ENCODE results near the gene MRC2.

MRC2 gene

DNA sequence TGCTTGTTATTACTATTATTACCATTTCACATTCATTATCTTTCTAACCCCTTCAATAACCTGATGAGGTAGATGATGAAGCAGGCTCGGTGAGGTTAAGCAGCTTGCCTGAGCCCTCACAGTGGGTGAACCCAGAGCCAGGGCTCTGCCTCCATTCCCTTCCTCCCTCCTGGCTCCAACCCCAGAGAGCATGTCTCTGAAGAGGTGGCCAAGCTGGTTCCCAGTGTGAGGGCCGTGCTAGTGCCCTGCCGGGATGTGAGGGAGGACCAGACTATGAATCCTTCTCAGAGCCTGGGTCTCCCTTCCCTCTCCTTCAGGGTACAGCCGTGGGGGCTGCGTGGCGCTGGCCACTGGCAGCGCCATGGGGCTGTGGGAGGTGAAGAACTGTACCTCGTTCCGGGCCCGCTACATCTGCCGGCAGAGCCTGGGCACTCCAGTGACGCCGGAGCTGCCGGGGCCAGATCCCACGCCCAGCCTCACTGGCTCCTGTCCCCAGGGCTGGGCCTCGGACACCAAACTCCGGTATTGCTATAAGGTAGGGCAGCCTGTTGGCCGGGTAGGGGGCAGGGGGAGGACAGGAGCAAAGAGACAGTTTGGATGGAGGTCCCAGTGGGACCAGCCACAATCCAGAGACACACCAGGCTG is 49.6 kb downstream of the MRC2 start:
- DNase-seq (ENCODE audit: low spot score) = no peak
- TF ChIP-seq, protein P1, sequence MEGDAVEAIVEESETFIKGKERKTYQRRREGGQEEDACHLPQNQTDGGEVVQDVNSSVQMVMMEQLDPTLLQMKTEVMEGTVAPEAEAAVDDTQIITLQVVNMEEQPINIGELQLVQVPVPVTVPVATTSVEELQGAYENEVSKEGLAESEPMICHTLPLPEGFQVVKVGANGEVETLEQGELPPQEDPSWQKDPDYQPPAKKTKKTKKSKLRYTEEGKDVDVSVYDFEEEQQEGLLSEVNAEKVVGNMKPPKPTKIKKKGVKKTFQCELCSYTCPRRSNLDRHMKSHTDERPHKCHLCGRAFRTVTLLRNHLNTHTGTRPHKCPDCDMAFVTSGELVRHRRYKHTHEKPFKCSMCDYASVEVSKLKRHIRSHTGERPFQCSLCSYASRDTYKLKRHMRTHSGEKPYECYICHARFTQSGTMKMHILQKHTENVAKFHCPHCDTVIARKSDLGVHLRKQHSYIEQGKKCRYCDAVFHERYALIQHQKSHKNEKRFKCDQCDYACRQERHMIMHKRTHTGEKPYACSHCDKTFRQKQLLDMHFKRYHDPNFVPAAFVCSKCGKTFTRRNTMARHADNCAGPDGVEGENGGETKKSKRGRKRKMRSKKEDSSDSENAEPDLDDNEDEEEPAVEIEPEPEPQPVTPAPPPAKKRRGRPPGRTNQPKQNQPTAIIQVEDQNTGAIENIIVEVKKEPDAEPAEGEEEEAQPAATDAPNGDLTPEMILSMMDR (IDR thresholded peaks at IDR 0.05; ENCODE audit: extremely low read depth, missing control alignments) = no peak

DNA sequence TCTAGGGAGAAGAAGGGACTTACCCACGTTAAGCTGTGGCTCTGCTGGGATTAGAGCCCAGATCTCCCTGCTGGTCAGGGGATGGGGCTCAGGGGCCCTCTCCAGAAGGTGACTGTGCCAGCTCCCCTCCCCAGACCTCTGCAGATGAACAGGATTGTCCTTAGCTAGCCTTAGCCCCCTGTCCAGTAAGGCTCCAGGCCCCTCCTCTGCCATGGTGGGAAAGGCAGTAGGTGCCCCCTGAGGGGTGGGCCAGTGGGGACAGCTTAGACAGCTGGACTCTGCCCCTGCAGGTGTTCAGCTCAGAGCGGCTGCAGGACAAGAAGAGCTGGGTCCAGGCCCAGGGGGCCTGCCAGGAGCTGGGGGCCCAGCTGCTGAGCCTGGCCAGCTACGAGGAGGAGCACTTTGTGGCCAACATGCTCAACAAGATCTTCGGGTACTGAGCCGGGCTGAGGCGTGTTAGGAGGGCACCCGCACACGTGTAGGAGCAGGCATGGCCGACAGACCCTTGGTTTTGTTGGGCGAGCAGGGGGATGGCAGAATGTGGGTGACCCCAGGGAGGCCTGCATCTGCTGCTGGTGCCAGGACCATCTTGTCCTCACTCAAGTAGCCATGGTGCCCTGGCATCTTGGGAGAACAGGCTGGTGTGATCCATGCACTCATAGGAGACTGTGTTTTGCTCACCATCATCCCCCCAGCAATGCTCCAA is 50.9 kb downstream of the MRC2 start:
- TF ChIP-seq, protein P1 (IDR thresholded peaks at IDR 0.05; ENCODE audit: extremely low read depth, missing control alignments) = no peak

DNA sequence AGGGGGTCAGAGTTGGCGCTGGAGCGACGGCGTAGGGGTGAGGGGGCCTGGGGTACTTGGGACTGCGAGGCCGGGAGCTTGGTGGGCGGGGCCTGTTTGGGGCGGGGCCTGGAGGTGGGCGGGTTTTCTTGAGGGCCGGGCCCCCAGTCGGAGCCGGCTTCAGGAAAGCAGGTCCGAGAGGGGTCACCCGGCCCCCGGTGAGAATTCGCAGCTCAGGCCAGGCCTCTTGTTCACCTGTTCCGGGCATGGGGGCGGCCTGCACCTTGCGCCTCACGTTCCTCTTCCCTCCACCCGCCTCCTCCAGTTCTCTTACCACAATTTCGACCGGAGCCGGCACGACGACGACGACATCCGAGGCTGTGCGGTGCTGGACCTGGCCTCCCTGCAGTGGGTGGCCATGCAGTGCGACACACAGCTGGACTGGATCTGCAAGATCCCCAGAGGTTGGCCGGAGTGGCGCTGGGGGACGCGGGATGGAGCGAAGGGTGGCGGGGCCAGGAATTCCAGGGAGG is 52.5 kb downstream of the MRC2 start:
- TF ChIP-seq, protein P1 (IDR thresholded peaks at IDR 0.05; ENCODE audit: extremely low read depth, missing control alignments) = no peak
- no peak for DNase-seq (ENCODE audit: low spot score)

More for the DNA sequence above, 50.9 kb downstream of the MRC2 start:
- DNase-seq (ENCODE audit: low spot score) = no peak

DNA sequence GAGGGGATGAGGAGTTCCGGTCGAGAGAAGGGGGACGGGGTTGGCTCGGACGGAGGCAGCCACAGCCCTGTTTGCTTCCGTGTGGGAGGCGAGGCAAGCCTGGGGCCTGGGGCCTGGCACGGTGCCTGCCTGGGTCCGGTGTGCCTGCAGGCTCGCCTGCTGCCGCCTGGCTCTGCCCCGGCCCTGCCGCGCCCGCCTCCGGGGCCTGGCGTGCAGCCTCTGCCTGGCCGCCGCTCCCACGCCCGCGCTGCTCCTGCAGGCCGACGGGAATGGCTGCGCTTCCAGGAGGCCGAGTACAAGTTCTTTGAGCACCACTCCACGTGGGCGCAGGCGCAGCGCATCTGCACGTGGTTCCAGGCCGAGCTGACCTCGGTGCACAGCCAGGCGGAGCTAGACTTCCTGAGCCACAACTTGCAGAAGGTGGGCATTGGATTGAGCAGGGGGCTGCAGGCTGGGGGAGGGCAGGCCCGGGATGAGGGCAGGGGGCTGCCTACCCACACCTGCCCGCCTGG is 53.1 kb downstream of the MRC2 start:
- no peak for DNase-seq (ENCODE audit: low spot score)
- TF ChIP-seq, protein P1 (IDR thresholded peaks at IDR 0.05; ENCODE audit: extremely low read depth, missing control alignments) = no peak

DNA sequence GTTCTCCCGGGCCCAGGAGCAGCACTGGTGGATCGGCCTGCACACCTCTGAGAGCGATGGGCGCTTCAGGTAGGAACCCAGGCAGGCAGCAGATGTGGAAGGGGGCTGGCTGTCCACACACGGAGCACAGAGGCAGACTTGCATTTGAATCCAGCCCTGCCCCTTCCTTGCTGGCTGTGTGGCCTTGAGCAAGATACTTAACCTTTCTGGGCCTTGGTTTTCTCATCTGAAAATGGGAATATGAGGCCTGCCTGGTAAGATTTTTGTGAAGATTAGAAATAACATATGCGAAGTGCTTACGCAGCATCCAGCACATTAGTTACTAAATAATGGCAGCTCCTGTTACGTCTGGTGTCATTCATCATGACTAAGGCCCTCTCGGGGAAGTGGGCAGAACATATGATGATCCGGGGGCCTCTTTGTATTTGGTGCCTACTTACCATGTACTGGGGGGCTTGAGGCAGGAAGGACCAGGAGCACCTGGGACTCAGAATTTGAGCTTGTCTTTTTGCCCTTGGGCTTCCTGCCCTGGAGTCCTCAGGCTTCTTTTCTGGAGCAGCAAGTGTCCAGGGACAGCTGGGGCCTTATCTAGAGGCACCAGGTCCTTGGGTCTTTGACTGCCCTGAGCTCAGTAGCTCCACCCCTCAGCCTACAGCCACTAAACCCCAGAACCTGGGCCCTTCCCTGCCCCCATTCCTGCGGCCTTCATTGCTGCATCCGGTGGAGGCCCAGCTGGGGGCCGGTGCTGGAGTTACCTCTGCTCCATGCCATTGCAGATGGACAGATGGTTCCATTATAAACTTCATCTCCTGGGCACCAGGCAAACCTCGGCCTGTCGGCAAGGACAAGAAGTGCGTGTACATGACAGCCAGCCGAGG is 53.8 kb downstream of the MRC2 start:
- TF ChIP-seq, protein P1 (IDR thresholded peaks at IDR 0.05; ENCODE audit: extremely low read depth, missing control alignments) = no peak
- no peak for DNase-seq (ENCODE audit: low spot score)

DNA sequence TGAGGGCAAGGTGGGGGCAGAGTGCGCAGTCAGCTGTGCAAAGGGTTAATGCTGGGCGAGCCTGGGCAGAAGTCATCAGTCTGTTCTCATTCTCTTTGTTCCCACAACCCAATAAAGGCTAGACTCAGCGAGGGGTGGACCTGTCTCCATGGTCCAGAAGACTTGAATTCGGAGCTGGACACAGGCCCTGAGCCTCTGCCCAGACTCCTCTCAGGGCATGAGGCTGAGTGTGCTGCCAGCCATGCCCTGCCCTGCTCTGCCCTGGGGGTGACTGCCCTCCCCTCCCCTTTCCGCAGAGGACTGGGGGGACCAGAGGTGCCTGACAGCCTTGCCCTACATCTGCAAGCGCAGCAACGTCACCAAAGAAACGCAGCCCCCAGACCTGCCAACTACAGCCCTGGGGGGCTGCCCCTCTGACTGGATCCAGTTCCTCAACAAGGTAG is 54.5 kb downstream of the MRC2 start:
- TF ChIP-seq, protein P1 (IDR thresholded peaks at IDR 0.05; ENCODE audit: extremely low read depth, missing control alignments) = no peak
- no peak for DNase-seq (ENCODE audit: low spot score)

All from GM20000 (cell line).